Measurements from ENCODE around the gene DUS4L. TPM values are rescaled to one million over a fixed set of nuclear protein-coding genes. Genes with fewer than 3 reads are reported as not detected.

The DUS4L gene
- total and polyA plus RNA-seq, 8 donors = 4.3 to 18.8 (median 15.7) TPM

GRCh38 chr7:107600816-107601215 lies 37.0 kb downstream of the DUS4L start:
- Histone ChIP-seq H3K4me1 (no peaks in the 10 kb centered on the region), H3K27ac (no peak overlapping the region), H3K36me3 (peaks cover 0 to 35% of the 10 kb centered on the region in 2 donors), H3K4me3 (no peak overlapping the region), H3K9me3 (no peaks in the 10 kb centered on the region), H3K27me3 (no peaks in the 10 kb centered on the region)
- ATAC-seq (no peak), DNase-seq (no peak)
- intact Hi-C loops (cut with DNase I) = no loop called here
- TF ChIP-seq, protein P1, sequence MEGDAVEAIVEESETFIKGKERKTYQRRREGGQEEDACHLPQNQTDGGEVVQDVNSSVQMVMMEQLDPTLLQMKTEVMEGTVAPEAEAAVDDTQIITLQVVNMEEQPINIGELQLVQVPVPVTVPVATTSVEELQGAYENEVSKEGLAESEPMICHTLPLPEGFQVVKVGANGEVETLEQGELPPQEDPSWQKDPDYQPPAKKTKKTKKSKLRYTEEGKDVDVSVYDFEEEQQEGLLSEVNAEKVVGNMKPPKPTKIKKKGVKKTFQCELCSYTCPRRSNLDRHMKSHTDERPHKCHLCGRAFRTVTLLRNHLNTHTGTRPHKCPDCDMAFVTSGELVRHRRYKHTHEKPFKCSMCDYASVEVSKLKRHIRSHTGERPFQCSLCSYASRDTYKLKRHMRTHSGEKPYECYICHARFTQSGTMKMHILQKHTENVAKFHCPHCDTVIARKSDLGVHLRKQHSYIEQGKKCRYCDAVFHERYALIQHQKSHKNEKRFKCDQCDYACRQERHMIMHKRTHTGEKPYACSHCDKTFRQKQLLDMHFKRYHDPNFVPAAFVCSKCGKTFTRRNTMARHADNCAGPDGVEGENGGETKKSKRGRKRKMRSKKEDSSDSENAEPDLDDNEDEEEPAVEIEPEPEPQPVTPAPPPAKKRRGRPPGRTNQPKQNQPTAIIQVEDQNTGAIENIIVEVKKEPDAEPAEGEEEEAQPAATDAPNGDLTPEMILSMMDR (IDR thresholded peaks at IDR 0.05) = no peak

DNA sequence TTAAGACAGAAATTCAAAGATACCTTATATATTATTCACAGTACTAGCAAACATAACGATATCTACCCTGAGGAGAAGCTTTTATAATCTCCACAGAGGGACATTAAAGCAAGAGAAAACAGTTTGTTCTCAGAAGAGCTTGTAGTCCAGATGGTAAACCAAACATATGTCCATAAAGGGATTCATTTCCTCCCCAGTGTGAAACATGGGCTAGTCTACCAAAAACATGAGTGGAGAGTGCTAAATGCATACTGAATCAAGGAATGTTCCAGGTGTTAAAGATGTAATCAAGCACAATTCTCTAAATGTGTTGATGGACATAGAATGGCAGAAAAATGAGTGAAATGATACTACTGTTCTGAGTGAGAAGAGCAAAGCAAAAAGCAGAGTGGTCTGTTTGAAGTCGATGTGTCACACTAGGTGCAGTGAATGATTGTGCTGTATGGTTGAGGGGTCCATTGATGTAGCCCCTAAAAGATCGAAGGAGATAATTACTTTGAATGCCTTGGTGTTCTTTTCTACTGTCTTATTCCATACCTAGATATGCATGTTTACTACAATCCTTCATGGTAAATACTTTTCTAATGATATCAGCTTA lies 41.5 kb downstream of the DUS4L start:
- Histone ChIP-seq H3K4me1 (no peaks in the 10 kb centered on the region), H3K9me3 (no peaks in the 10 kb centered on the region), H3K27ac (no peak overlapping the region), H3K36me3 (peaks cover 0 to 38% of the 10 kb centered on the region in 2 donors), H3K27me3 (no peaks in the 10 kb centered on the region), H3K4me3 (no peak overlapping the region)
- TF ChIP-seq, protein P1 (IDR thresholded peaks at IDR 0.05) = no peak
- intact Hi-C loops (cut with DNase I) = no loop called here
- DNase-seq = no peak
- no peak for ATAC-seq

- no peaks in the 10 kb centered on the region for H3K4me1 ChIP-seq
- intact Hi-C loops (cut with DNase I) = no loop called here
- TF ChIP-seq, protein P1 (IDR thresholded peaks at IDR 0.05) = no peak
Observed at GRCh38 chr7:107606303-107606702, 42.5 kb downstream of the DUS4L start.

GRCh38 chr7:107609811-107610261 lies 46.1 kb downstream of the DUS4L start:
- H3K36me3 ChIP-seq = peaks cover 0 to 23% of the 10 kb centered on the region in 2 donors

More at GRCh38 chr7:107606303-107606702, 42.5 kb downstream of the DUS4L start:
- H3K36me3 ChIP-seq = peaks cover 0 to 28% of the 10 kb centered on the region in 2 donors
- no peak overlapping the region for H3K4me3 ChIP-seq
- H3K27ac ChIP-seq = no peak overlapping the region
- ATAC-seq = no peak
- H3K27me3 ChIP-seq = no peaks in the 10 kb centered on the region
- no peak for DNase-seq
- no peaks in the 10 kb centered on the region for H3K9me3 ChIP-seq

GRCh38 chr7:107610323-107610722 lies 46.6 kb downstream of the DUS4L start:
- DNase-seq = peak in 2 of 4 donors; percentile 37 to 57
- no peaks in the 10 kb centered on the region for H3K27me3 ChIP-seq
- ATAC-seq = no peak
- H3K4me1 ChIP-seq = no peaks in the 10 kb centered on the region
- intact Hi-C loops (cut with DNase I) = no loop called here
- TF ChIP-seq, protein P1 (IDR thresholded peaks at IDR 0.05) = no peak
- H3K36me3 ChIP-seq = peaks cover 0 to 28% of the 10 kb centered on the region in 2 donors
- no peak overlapping the region for H3K27ac ChIP-seq
- H3K9me3 ChIP-seq = no peaks in the 10 kb centered on the region
- no peak overlapping the region for H3K4me3 ChIP-seq

More at GRCh38 chr7:107609811-107610261, 46.1 kb downstream of the DUS4L start:
- DNase-seq = peak in 2 of 4 donors; percentile 33 to 45
- ATAC-seq = no peak
- H3K9me3 ChIP-seq = no peaks in the 10 kb centered on the region
- TF ChIP-seq, protein P1 (IDR thresholded peaks at IDR 0.05) = no peak
- no peak overlapping the region for H3K4me3 ChIP-seq
- intact Hi-C loops (cut with DNase I) = no loop called here
- no peaks in the 10 kb centered on the region for H3K27me3 ChIP-seq
- no peaks in the 10 kb centered on the region for H3K4me1 ChIP-seq
- H3K27ac ChIP-seq = no peak overlapping the region
